Mesothelial cell of epicardium (in vitro differentiated cells): ENCODE results near the gene KLRF2. TPM values are rescaled to one million over a fixed set of nuclear protein-coding genes. Genes with fewer than 3 reads are reported as not detected.

Experiments used
- DNase-seq, 2 experiments: peaks; one replicate each; pipeline ENCODE4 v3.0.0; 2021; ENCODE audit warnings: low spot score in 2 of 2; ENCODE audit not compliant: unreplicated experiment in 2 of 2
- H3K27ac Mint-ChIP-seq: 2 replicates; pipeline ENCODE4 v1.8.0; 2021; ENCODE audit warnings: mixed read lengths
- H3K27me3 Mint-ChIP-seq: 2 replicates; pipeline ENCODE4 v1.8.0; 2021; ENCODE audit warnings: low read depth, mixed read lengths
- H3K36me3 Mint-ChIP-seq: 2 replicates; pipeline ENCODE4 v1.8.0; 2021; ENCODE audit warnings: mixed read lengths
- H3K4me1 Mint-ChIP-seq: 2 replicates; pipeline ENCODE4 v1.8.0; 2021; ENCODE audit warnings: mixed read lengths
- H3K4me3 Mint-ChIP-seq: 2 replicates; pipeline ENCODE4 v1.8.0; 2021; ENCODE audit warnings: mild to moderate bottlenecking, moderate library complexity, mixed read lengths
- H3K9me3 Mint-ChIP-seq: 2 replicates; pipeline ENCODE4 v1.8.0; 2021; ENCODE audit warnings: mixed read lengths
- CTCF ChIP-seq: fragments of 200-600 bp; sonication (generic); IDR thresholded peaks from one replicate; pipeline ENCODE4 v1.5.0; 2021; ENCODE audit warnings: antibody characterized with exemption; ENCODE audit not compliant: unreplicated experiment
- total RNA-seq: library from RNA; stranded (reverse); gene quantifications from 3 replicates; pipeline ENCODE4 v1.2.1, GENCODE V29; 2021

Gene KLRF2
- total RNA-seq, 1 donor from 2014 or later, result not detected

DNA sequence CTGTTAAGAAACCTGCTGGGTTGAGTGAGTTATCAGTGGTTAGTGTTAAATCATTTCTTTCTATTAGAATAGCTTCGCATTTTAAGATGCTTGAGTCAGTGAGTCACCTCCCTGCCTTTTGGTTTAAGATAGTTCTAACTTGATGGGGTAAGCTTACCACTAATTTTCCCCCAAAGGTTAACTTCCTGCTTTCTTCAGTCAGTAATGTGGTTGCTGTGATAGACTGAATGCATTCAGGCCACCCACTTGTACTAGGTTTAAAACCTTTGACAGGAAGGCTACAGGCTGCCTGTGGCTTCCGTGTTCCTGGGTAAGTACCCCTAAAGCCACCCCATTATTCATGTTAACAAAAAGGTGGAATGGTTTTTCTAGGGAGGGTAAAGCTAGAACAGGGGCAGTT is 25.6 kb downstream of the KLRF2 start:
- Mint-ChIP-seq H3K9me3 (peaks cover 71% of the 10 kb centered on the region), H3K36me3 (peaks cover 2% of the 10 kb centered on the region), H3K27ac (no peak overlapping the region), H3K27me3 (no peaks in the 10 kb centered on the region), H3K4me3 (no peak overlapping the region), H3K4me1 (no peaks in the 10 kb centered on the region)
- TF ChIP-seq CTCF, result no peak
- DNase-seq, result no peak

- Mint-ChIP-seq H3K27me3 (no peaks in the 10 kb centered on the region), H3K27ac (no peak overlapping the region), H3K4me1 (no peaks in the 10 kb centered on the region), H3K9me3 (peaks cover 72% of the 10 kb centered on the region), H3K36me3 (peaks cover 4% of the 10 kb centered on the region), H3K4me3 (no peak overlapping the region)
- TF ChIP-seq CTCF, result no peak
- DNase-seq, result no peak
These were observed 26.5 kb downstream of the KLRF2 start for GRCh38 chr12:9907769-9908168.

DNA sequence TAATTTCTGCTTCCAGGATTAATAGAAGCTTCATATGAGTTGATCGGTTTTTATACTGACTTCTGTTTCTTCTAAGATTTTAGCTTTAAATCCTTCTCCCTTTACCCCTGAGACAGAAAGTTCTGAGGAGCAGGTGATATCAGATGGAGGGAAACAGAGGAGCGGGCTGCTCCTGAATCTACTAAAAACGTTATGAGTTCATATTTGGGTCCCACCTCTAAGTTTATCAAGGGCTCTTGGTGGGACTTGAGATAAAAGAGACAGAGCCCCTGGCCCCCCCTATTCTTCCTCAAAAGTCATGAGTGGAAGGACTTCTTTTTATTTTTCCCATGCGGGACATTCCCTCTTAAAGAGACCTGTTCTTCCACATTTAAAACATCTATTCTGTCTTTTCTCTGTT is 27.1 kb downstream of the KLRF2 start:
- Mint-ChIP-seq H3K9me3 (peaks cover 68% of the 10 kb centered on the region), H3K36me3 (peaks cover 6% of the 10 kb centered on the region), H3K4me1 (no peaks in the 10 kb centered on the region), H3K27ac (no peak overlapping the region), H3K27me3 (no peaks in the 10 kb centered on the region), H3K4me3 (no peak overlapping the region)
- TF ChIP-seq CTCF, result no peak
- DNase-seq, result no peak

- H3K4me3 Mint-ChIP-seq, result no peak overlapping the region
- TF ChIP-seq CTCF, result no peak
- H3K9me3 Mint-ChIP-seq, result peaks cover 63% of the 10 kb centered on the region
- H3K36me3 Mint-ChIP-seq, result peaks cover 6% of the 10 kb centered on the region
- H3K4me1 Mint-ChIP-seq, result no peaks in the 10 kb centered on the region
- no peak overlapping the region for H3K27ac Mint-ChIP-seq
- no peaks in the 10 kb centered on the region for H3K27me3 Mint-ChIP-seq
- DNase-seq, result no peak
These were observed 28.4 kb downstream of the KLRF2 start for GRCh38 chr12:9909724-9910123.

- Mint-ChIP-seq H3K9me3 (peaks cover 55% of the 10 kb centered on the region), H3K36me3 (peaks cover 6% of the 10 kb centered on the region), H3K4me3 (no peak overlapping the region), H3K27me3 (no peaks in the 10 kb centered on the region), H3K27ac (peak overlapping the region; percentile 14), H3K4me1 (no peaks in the 10 kb centered on the region)
- no peak for TF ChIP-seq CTCF
- no peak for DNase-seq
These were observed 29.6 kb downstream of the KLRF2 start for GRCh38 chr12:9910716-9911421.
